Brain pericyte (primary cell): Measurements from ENCODE around the gene RASSF8.

Source experiments
- DNase-seq: peaks from one replicate; pipeline ENCODE4 v3.0.0-alpha.2; 2012; ENCODE audit warnings: low read depth, low spot score

Gene RASSF8

GRCh38 chr12:26125400-26126339 lies 167.2 kb downstream of the RASSF8 start:
- DNase-seq, result no peak

- DNase-seq, result no peak
These were observed 168.1 kb downstream of the RASSF8 start for GRCh38 chr12:26126340-26127284.

GRCh38 chr12:26127404-26127803 lies 168.9 kb downstream of the RASSF8 start:
- DNase-seq, result no peak

- no peak for DNase-seq
These were observed 169.7 kb downstream of the RASSF8 start for GRCh38 chr12:26128168-26128567.
